ENCODE data around the gene LFNG. TPM values are rescaled to one million over a fixed set of nuclear protein-coding genes. Genes with fewer than 3 reads are reported as not detected.

LFNG gene
- total RNA-seq, 1 donor from 2014 or later, result 11.1 TPM

DNA sequence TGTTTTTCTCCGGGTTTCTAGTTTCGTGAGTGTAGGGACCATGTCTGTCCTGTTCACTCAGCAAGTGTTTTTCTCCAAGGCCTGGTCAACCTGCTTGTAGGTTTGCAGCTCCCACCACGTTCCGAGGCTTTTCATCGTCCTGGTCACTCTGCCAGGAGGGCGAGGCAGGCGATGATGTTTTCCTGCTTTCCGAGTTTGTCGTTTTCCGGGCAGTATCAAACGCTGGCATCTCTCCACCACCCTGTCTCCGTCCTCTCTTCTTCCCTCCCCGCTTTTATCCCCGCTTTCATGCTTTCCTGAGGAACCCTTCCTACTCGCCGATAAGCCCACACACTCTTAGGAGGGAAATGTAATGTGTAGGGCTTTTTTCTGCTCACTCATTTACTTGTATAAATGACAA lies 50.4 kb downstream of the LFNG start:
- DNase-seq (ENCODE audit: low spot score), result no peak

DNA sequence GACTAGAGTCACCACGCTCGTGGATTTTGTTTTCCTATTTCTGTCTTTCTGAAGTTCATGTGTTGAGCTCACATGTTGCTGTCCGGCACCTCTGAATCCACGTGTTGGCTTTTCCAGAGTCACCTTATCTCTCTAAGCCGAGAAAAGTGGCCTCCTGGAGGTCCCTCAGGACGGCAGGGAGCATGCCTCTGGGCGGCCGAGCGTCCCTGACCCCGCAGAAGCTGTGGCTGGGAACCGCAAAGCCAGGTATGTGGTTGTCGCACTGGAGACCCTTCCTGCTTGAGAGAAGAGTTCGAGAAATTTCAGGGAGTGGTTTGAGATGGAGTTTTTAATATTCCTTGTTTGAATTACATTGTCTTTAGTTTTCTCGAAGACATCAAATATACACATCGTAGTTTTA lies 51.8 kb downstream of the LFNG start:
- DNase-seq (ENCODE audit: low spot score), result no peak

DNA sequence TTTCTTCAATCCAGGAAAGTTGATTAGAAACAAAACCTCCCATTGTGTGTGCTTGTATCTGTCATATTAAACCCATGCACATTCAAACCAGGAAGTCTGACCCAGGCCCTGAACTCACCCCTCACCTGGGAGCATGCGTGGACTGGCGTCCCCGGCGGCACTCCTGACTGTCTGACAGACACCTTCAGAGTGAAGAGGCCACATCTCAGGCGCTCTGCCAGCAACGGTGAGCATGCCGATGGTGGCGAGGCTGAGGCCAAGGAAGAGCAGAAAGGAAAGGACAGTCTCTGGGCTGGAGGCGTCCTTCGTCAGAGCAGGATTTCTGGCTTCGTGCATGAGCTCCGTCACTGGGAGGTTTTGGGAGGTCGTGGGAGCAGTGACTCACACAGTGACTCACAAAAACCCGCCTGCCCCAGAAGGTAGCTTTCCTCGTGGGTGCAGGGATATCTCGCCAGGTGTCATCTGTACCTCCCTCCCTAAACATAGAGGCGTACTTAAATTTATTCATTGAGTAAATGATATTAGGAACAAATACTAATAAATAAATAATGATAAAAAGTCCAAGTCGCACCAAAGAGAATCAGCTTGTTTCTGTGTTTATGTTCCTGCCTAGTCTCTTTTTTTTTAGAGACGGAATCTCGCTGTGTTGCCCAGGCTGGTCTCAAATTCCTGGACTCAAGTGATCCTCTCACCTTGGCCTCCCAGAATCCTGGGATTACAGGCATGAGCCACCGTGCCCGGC lies 52.7 kb downstream of the LFNG start:
- DNase-seq (ENCODE audit: low spot score), result no peak

DNA sequence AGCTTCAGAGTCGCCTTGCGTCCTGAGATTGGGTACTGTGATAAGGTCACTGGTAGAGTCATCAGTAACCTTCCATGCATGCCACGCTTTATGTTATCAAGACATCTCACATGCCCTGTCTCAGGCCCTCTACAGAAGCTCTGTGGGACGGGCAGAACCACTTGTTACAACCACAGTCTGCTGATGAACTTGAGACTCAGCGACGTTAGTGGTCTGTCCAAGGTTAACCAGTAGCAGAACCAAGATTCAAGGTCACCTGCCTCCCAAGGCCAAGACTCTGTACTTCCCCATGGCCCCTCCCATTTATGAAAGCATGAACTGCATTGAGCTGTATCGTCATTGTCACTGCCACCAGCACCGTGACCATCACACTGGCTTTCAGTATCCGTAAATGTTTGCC lies 54.2 kb downstream of the LFNG start:
- no peak for DNase-seq (ENCODE audit: low spot score)

DNA sequence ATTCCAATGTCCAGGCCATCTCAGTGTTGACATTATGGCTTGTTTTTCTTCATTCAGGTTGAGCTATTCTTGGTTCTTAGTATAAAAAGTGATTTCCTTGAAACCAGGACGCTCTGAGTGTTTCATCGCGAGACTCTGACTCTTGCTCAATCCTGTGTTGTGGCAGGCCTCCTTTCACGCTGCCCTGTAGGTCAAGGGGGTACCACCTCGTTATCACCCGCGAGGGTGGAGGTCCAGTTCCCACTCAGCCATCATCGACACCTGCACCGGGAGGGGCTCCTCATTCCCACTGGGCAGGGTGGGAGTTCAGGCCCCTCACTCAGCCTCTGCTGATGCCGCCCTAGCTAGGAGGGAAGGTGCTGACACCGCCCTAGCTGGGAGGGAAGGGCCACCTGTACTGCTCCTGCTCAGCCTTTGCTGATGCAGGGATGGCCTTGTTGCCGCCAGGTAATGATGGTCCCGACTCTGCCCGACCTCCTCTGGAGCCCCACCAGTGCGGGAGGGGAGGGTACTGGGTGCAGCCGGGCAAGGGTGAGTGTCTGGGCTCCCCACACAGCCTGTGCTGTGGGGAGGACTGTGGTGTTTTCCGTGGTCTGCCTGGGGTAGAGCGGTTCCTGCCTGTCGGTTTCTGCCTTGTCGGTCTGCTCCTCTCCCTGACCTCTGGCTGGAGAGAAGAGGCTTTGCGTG lies 55.6 kb downstream of the LFNG start:
- no peak for DNase-seq (ENCODE audit: low spot score)

DNA sequence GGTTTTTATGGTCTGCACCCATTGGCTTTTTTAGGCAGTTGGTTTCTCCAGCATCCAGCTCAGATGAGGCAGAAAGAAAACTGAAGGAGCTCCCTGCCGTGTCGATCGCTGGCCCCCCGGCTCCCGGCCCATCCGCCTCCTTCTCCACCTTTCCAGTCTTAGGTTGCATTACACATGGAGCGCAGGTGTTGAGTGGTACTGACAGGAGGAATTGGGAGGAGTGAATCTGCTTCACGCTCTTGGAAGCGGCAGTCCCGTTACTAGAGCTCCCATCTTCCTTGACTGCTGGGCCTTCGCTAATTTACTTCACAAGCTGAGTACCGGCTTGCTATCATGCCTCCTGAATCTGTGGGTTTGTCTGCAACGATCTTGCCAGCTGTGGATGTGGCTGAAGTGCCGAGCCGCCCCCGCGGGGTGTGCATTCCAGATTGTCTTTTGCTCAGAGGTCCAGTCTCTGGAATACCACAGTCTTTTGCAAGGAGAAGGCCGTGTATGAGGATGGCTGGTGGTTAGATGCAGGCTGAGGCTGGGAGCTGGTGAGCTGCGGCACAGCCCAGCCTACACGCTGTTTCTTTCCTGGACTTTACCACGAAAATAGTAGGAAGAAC lies 56.3 kb downstream of the LFNG start:
- DNase-seq (ENCODE audit: low spot score), result no peak

DNA sequence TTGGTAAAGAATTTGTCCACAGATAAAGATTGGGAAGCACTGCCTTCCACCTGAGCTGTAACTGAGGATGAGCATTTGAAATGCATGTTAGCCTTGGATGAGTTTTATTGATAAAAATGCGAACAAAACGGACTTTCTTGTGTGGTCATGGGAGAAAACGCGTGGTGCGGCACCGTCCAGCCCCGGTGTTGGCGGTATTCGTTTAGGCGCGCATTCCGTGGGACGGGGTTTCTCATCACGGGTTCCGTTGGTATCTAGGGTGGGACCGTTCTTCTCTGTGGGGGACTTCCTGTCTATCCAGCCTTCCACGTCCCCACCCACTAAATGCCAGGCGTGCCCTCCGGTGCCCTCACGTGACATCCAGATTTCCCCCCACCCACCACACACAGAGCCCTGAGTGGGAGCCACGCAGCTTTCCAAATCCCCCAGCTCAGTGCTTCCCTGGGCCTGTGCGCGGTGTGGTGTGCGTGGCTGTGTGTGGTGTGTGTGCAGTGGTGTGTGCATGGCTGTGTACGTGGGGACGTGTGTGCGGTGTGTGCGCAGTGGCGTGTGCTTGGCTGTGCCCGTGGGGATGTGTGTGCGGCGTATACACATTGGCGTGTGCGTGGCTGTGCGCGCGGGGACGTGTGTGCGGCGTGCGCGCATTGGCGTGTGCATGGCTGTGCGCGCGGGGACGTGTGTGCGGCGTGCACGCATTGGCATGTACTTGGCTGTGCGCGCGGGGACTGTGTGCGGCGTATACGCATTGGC lies 57.3 kb downstream of the LFNG start:
- DNase-seq (ENCODE audit: low spot score), result no peak

Other genes starting within 250 kb of the LFNG start
- 5.1 TPM for gene SNX8, start 205.3 kb upstream of the LFNG start, total RNA-seq (ENCODE audit: insufficient read depth, low replicate concordance)
- gene EIF3B, start 164.9 kb upstream of the LFNG start, total RNA-seq (ENCODE audit: insufficient read depth, low replicate concordance), result 102 TPM
- gene CHST12, start 116.2 kb upstream of the LFNG start, total RNA-seq (ENCODE audit: insufficient read depth, low replicate concordance), result 3.9 TPM
- gene GRIFIN, start 43.4 kb upstream of the LFNG start, total RNA-seq (ENCODE audit: insufficient read depth, low replicate concordance), result not detected
- 12.5 TPM for gene BRAT1, start 35.8 kb downstream of the LFNG start, total RNA-seq (ENCODE audit: insufficient read depth, low replicate concordance)
- 5.1 TPM for gene IQCE, start 39.2 kb downstream of the LFNG start, total RNA-seq (ENCODE audit: insufficient read depth, low replicate concordance)
- 20.5 TPM for gene TTYH3, start 112.2 kb downstream of the LFNG start, total RNA-seq (ENCODE audit: insufficient read depth, low replicate concordance)
- gene AMZ1, start 168.4 kb downstream of the LFNG start, total RNA-seq (ENCODE audit: insufficient read depth, low replicate concordance), result 2.4 TPM